Stimulated activated naive CD4-positive, alpha-beta T cell treated with Interleukin-2 at 50 U/mL for 16 hours (primary cell): ENCODE data around the gene KXD1.
"Not testable (repeated sequence)": the region's sequence is repeated elsewhere in the genome, so short reads cannot be mapped to it uniquely, and the experiment has no call there.

Source experiments
- DNase-seq: peaks from one replicate; lab custom pipeline; 2025; lab: John Stamatoyannopoulos, UW

Gene KXD1

GRCh38 chr19:18580311-18580710 is 22.6 kb downstream of the KXD1 start:
- no peak for DNase-seq

GRCh38 chr19:18586306-18586705 is 28.6 kb downstream of the KXD1 start:
- DNase-seq, result no peak

- DNase-seq, result no peak
Observed at GRCh38 chr19:18587561-18587960, 29.9 kb downstream of the KXD1 start.

GRCh38 chr19:18587962-18588610 is 30.4 kb downstream of the KXD1 start:
- DNase-seq, result no peak

GRCh38 chr19:18588611-18589379 is 31.1 kb downstream of the KXD1 start, which contains the start of gene REX1BD:
TSS of gene REX1BD (plus strand) at chr19:18588798. CDS start at chr19:18588802, 4 bp downstream.
- peak; percentile 83 for DNase-seq

GRCh38 chr19:18589380-18590272 is 32.0 kb downstream of the KXD1 start:
- peak; percentile 73 for DNase-seq

- no peak for DNase-seq
Observed at GRCh38 chr19:18590273-18591272, 32.9 kb downstream of the KXD1 start.

GRCh38 chr19:18591735-18592385 is 34.2 kb downstream of the KXD1 start:
- DNase-seq, result no peak

GRCh38 chr19:18592732-18593131 is 35.1 kb downstream of the KXD1 start:
- DNase-seq, result not testable (repeated sequence)

- no peak for DNase-seq
Observed at GRCh38 chr19:18593367-18594095, 35.9 kb downstream of the KXD1 start.

GRCh38 chr19:18594096-18594823 is 36.6 kb downstream of the KXD1 start:
- DNase-seq, result peak; percentile 60

- DNase-seq, result no peak
Observed at GRCh38 chr19:18594824-18595373, 37.2 kb downstream of the KXD1 start.

- DNase-seq, result no peak
Observed at GRCh38 chr19:18595475-18595874, 37.8 kb downstream of the KXD1 start.

- no peak for DNase-seq
Observed at GRCh38 chr19:18596752-18597157, 39.1 kb downstream of the KXD1 start.

- DNase-seq, result no peak
Observed at GRCh38 chr19:18597809-18598660, 40.4 kb downstream of the KXD1 start.

- DNase-seq, result no peak
Observed at GRCh38 chr19:18599485-18599884, 41.8 kb downstream of the KXD1 start.

GRCh38 chr19:18600692-18601397 is 43.2 kb downstream of the KXD1 start:
- DNase-seq, result not testable (repeated sequence)
